Esophagus muscularis mucosa (tissue), 3 donors: Measurements from ENCODE around the gene GLYAT.

Experiments
- EP300 ChIP-seq: sonication (generic); formaldehyde crosslinking; IDR thresholded peaks from one replicate; pipeline ENCODE4 v1.6.1; 2017; ENCODE audit warnings: antibody characterized with exemption
- POLR2AphosphoS5 ChIP-seq, 2 donors: sonication (generic); formaldehyde crosslinking; IDR thresholded peaks; one replicate each; pipeline ENCODE4 v1.6.1; 2017; ENCODE audit warnings: antibody characterized with exemption in 2 of 2

DNA sequence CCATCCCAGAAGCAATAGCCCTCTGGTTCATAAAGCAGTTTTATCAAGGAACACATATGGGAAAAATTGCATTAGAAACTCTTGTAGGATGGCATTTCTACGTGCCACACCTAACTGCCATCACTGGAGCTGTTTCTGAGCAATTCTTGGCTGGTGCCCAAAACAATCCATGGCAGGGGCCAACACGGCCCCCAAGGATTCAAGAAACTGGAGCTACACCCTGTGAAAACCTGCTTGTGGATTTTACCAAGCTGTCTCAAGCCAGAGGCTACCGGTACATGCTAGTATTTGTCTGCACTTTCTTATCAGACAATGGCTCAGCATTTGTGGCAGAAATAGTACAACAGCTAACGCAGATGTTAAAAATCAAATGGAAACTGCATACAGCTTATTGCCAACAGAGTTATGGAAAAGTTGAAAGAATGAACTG, 42.4 kb upstream of the GLYAT start:
- TF ChIP-seq POLR2AphosphoS5 (IDR thresholded peaks at IDR 0.05) (no peak), EP300 (no peak)
